IMR-90 (cell line): ENCODE measurements around the gene ATP1A2. TPM values are rescaled to one million over a fixed set of nuclear protein-coding genes. Genes with fewer than 3 reads are reported as not detected.

Experiments used
- ATAC-seq: fragments of 200-7000 bp; cut with Tn5 transposase; 2 replicates; pipeline ENCODE4 v1.9.1; 2020; ENCODE audit warnings: low read depth, mild to moderate bottlenecking, moderate library complexity
- BruUV-seq: library from RNA; stranded (reverse); fragments of 400-500 nt; replicated peaks from 2 replicates; lab custom pipeline; 2021; lab: Mats Ljungman, UMichigan
- CTCF ChIA-PET: fragments of 300-600 bp; formaldehyde crosslinking; extraction: SDS; loops from one replicate; lab custom pipeline; 2021; ENCODE audit warnings: antibody characterized with exemption; lab: Yijun Ruan, JAX
- POLR2A ChIA-PET: fragments of 300-600 bp; sonication (Branson Sonifier 250); formaldehyde crosslinking; loops from one replicate; lab custom pipeline; 2022; ENCODE audit warnings: antibody characterized with exemption; ENCODE audit not compliant: unreplicated experiment; lab: Charles Lee
- DNase-seq: peaks from one replicate; pipeline ENCODE4 v3.0.0; 2013
- H2AFZ ChIP-seq: replicated peaks from 2 replicates; pipeline ENCODE3; 2013; ENCODE audit warnings: low read length, mild to moderate bottlenecking; ENCODE audit not compliant: poor library complexity
- H2AK5ac ChIP-seq: 2 replicates; pipeline ENCODE4 v1.6.1; 2013; ENCODE audit warnings: low read depth, low read length, inconsistent platforms
- H2AK9ac ChIP-seq: replicated peaks from 2 replicates; pipeline ENCODE3; 2013; ENCODE audit warnings: mild to moderate bottlenecking, low read depth, low read length, moderate library complexity; ENCODE audit not compliant: poor library complexity
- H2BK120ac ChIP-seq: 2 replicates; pipeline ENCODE4 v1.6.1; 2013; ENCODE audit warnings: low read depth, low read length, inconsistent platforms
- H2BK15ac ChIP-seq: 3 replicates; pipeline ENCODE4 v1.6.1; 2013; ENCODE audit warnings: low read depth, low read length, inconsistent platforms
- H2BK20ac ChIP-seq: 2 replicates; pipeline ENCODE4 v1.6.1; 2013; ENCODE audit warnings: low read depth, mild to moderate bottlenecking, inconsistent platforms, low read length, moderate library complexity
- H2BK5ac ChIP-seq: 2 replicates; pipeline ENCODE4 v1.6.1; 2013; ENCODE audit warnings: mild to moderate bottlenecking, low read depth, low read length, inconsistent platforms; ENCODE audit not compliant: poor library complexity, severe bottlenecking
- H3K14ac ChIP-seq: replicated peaks from 2 replicates; pipeline ENCODE4 v1.6.1; 2013; ENCODE audit warnings: low read depth, low read length, inconsistent platforms
- H3K18ac ChIP-seq: 2 replicates; pipeline ENCODE4 v1.6.1; 2013; ENCODE audit warnings: low read depth, low read length, control low read depth
- H3K23ac ChIP-seq: 2 replicates; pipeline ENCODE4 v1.6.1; 2013; ENCODE audit warnings: low read depth, low read length, inconsistent platforms
- H3K27ac ChIP-seq: 2 replicates; pipeline ENCODE4 v1.5.1; 2013; ENCODE audit warnings: mild to moderate bottlenecking, control low read depth, low read length; ENCODE audit not compliant: insufficient read depth
- H3K27me3 ChIP-seq: 2 replicates; pipeline ENCODE4 v1.6.1; 2013; ENCODE audit warnings: low read length; ENCODE audit not compliant: control insufficient read depth, insufficient read depth
- H3K36me3 ChIP-seq: 2 replicates; pipeline ENCODE4 v1.6.1; 2013; ENCODE audit warnings: low read length, mixed read lengths; ENCODE audit not compliant: control insufficient read depth, insufficient read depth
- H3K4ac ChIP-seq: 2 replicates; pipeline ENCODE4 v1.6.1; 2013; ENCODE audit warnings: low read depth, low read length, inconsistent platforms
- H3K4me1 ChIP-seq: 2 replicates; pipeline ENCODE4 v1.6.1; 2013; ENCODE audit warnings: low read length, mixed read lengths; ENCODE audit not compliant: control insufficient read depth, insufficient read depth
- H3K4me2 ChIP-seq: 2 replicates; pipeline ENCODE4 v1.6.1; 2013; ENCODE audit warnings: low read depth, mild to moderate bottlenecking, control low read depth, low read length, moderate library complexity
- H3K4me3 ChIP-seq: 2 replicates; pipeline ENCODE4 v1.5.1; 2013; ENCODE audit warnings: low read depth, mild to moderate bottlenecking, control low read depth, low read length, moderate library complexity; ENCODE audit not compliant: insufficient read depth
- H3K56ac ChIP-seq: 2 replicates; pipeline ENCODE4 v1.6.1; 2013; ENCODE audit warnings: low read length, inconsistent platforms; ENCODE audit not compliant: insufficient read depth; ENCODE audit errors: extremely low read depth
- H3K79me1 ChIP-seq, 2 experiments: 2 replicates each; pipeline ENCODE4 v1.6.1; 2013; ENCODE audit warnings: low read length in 2 of 2, inconsistent platforms in 1 of 2, low read depth in 1 of 2
- H3K9ac ChIP-seq: 2 replicates; pipeline ENCODE4 v1.6.1; 2013; ENCODE audit warnings: low read depth, low read length, control low read depth
- H3K9me1 ChIP-seq: 2 replicates; pipeline ENCODE4 v1.6.1; 2013; ENCODE audit warnings: low read length, inconsistent platforms; ENCODE audit not compliant: insufficient read depth
- H3K9me3 ChIP-seq: 2 replicates; pipeline ENCODE4 v1.6.1; 2013; ENCODE audit warnings: low read length; ENCODE audit not compliant: control insufficient read depth, insufficient read depth
- H4K20me1 ChIP-seq: 2 replicates; pipeline ENCODE4 v1.6.1; 2013; ENCODE audit warnings: low read length, inconsistent platforms; ENCODE audit not compliant: insufficient read depth
- H4K5ac ChIP-seq: 2 replicates; pipeline ENCODE4 v1.6.1; 2013; ENCODE audit warnings: mild to moderate bottlenecking, low read depth, low read length, control low read depth
- H4K8ac ChIP-seq, 2 experiments: 2 replicates each; pipeline ENCODE4 v1.6.1; 2013; ENCODE audit warnings: low read depth in 2 of 2, low read length in 2 of 2, control low read depth in 1 of 2, inconsistent platforms in 1 of 2
- H4K91ac ChIP-seq: 2 replicates; pipeline ENCODE4 v1.6.1; 2013; ENCODE audit warnings: low read depth, low read length, inconsistent platforms; ENCODE audit not compliant: insufficient read depth
- BHLHE40 ChIP-seq: fragments of 150-350 bp; IDR thresholded peaks from 2 replicates; pipeline ENCODE4 v1.6.1; 2016; ENCODE audit warnings: mild to moderate bottlenecking, low read depth, low read length
- CEBPB ChIP-seq: IDR thresholded peaks from 2 replicates; pipeline ENCODE4 v1.6.1; 2012; ENCODE audit warnings: low read depth, low read length, improper control_type of control experiment
- CTCF ChIP-seq: conservative IDR thresholded peaks from 2 replicates; pipeline ENCODE4 v1.5.1; 2012; ENCODE audit warnings: mild to moderate bottlenecking, low read depth, low read length, improper control_type of control experiment
- FOS ChIP-seq: fragments of 150-350 bp; IDR thresholded peaks from 2 replicates; pipeline ENCODE4 v1.6.1; 2016; ENCODE audit warnings: low read depth, low read length
- MAZ ChIP-seq: IDR thresholded peaks from 2 replicates; pipeline ENCODE4 v1.6.1; 2012; ENCODE audit warnings: low read depth, mild to moderate bottlenecking, low read length, improper control_type of control experiment, moderate library complexity, borderline replicate concordance
- MXI1 ChIP-seq: IDR thresholded peaks from 2 replicates; pipeline ENCODE4 v1.6.1; 2012; ENCODE audit warnings: low read depth, mild to moderate bottlenecking, low read length, moderate library complexity, borderline replicate concordance
- POLR2A ChIP-seq: IDR thresholded peaks from 2 replicates; pipeline ENCODE4 v1.6.1; 2012; ENCODE audit warnings: mild to moderate bottlenecking, low read depth, low read length
- RAD21 ChIP-seq: IDR thresholded peaks from 2 replicates; pipeline ENCODE4 v1.6.1; 2012; ENCODE audit warnings: low read length, improper control_type of control experiment
- RCOR1 ChIP-seq: IDR thresholded peaks from 2 replicates; pipeline ENCODE4 v1.6.1; 2012; ENCODE audit warnings: mild to moderate bottlenecking, low read length, improper control_type of control experiment; ENCODE audit not compliant: insufficient replicate concordance
- SMC3 ChIP-seq: fragments of 150-350 bp; IDR thresholded peaks from 2 replicates; pipeline ENCODE4 v1.6.1; 2016; ENCODE audit warnings: low read depth, mild to moderate bottlenecking, antibody characterized with exemption, low read length, moderate library complexity
- WGBS, 2 experiments: methylation state at CpG; one replicate each; pipeline versions ENCODE4 v1.1.5 to v1.1.7; 2013; ENCODE audit warnings: missing lambda C conversion rate in 2 of 2; ENCODE audit not compliant: insufficient read length in 1 of 2; ENCODE audit errors: extremely low coverage in 2 of 2; 5-methylcytosine and 5-hydroxymethylcytosine counted together
- dilution Hi-C: fragments of 300-500 bp; cut with HindIII; formaldehyde crosslinking; loops from one replicate; pipeline ENCODE4 v1.14.3; 2018; ENCODE audit warnings: low sequenced_read_pairs; ENCODE audit not compliant: unreplicated experiment
- in situ Hi-C: fragments of 300-500 bp; cut with MboI; formaldehyde crosslinking; loops from 3 replicates; pipeline ENCODE4 v1.14.3; 2019; ENCODE audit warnings: low sequenced_read_pairs, inconsistent platforms, mixed read lengths
- intact Hi-C: fragments of 100-400 bp; cut with micrococcal nuclease; formaldehyde crosslinking; loops from 2 replicates; pipeline ENCODE4 v1.10.0; 2022
- polyA plus RNA-seq, 3 experiments: library from polyadenylated mRNA; depleted of rRNA; stranded (reverse); fragments of >200 nt; gene quantifications; 2 replicates each; pipeline ENCODE4 v1.2.3, GENCODE V29; 2012; ENCODE audit warnings: low replicate concordance in 1 of 3
- total RNA-seq: library from RNA; depleted of rRNA; stranded (reverse); fragments of >200 nt; gene quantifications from 2 replicates; pipeline ENCODE4 v1.2.3, GENCODE V29; 2012

Gene ATP1A2
- total and polyA plus RNA-seq, 2 of the 4 experiments (the other 2 are of a cell fraction), result under 0.01 to 0.15 TPM

GRCh38 chr1:160082487-160082886, 33.1 kb upstream of the ATP1A2 start:
- Histone ChIP-seq H4K91ac (no peak overlapping the region), H3K4me2 (no peak overlapping the region), H4K20me1 (no peaks in the 10 kb centered on the region), H3K9me1 (no peaks in the 10 kb centered on the region), H2AK9ac (no peak overlapping the region), H3K4me1 (peaks cover 3% of the 10 kb centered on the region; the same call in 1 of the 2 replicates), H2BK5ac (no peak overlapping the region), H3K79me1 (no peaks in the 10 kb centered on the region), H3K4ac (no peak overlapping the region), H3K18ac (no peak overlapping the region), H4K8ac (no peak overlapping the region), H2AFZ (no peak overlapping the region), H2BK120ac (no peak overlapping the region), H4K5ac (no peak overlapping the region), H3K4me3 (no peak overlapping the region), H2AK5ac (no peak overlapping the region), H2BK15ac (no peak overlapping the region), H3K27me3 (peaks cover 62% of the 10 kb centered on the region), H2BK20ac (no peak overlapping the region), H3K36me3 (no peaks in the 10 kb centered on the region), H3K9ac (no peak overlapping the region), H3K56ac (no peak overlapping the region), H3K27ac (no peak overlapping the region), H3K23ac (no peak overlapping the region), H3K14ac (no peak overlapping the region), H3K9me3 (no peaks in the 10 kb centered on the region; the same call in none of the 2 replicates)
- intact Hi-C loops (no loop called here), dilution Hi-C loops (no loop called here), in situ Hi-C loops (no loop called here)
- no CpG with 5 or more reads among the region's 2 CpGs for WGBS, 2 experiments
- no peak for TF ChIP-seq CEBPB
- no peak for TF ChIP-seq MXI1
- no peak for TF ChIP-seq CTCF
- no peak for TF ChIP-seq RCOR1
- no peak for TF ChIP-seq FOS
- no peak for TF ChIP-seq SMC3
- no peak for TF ChIP-seq POLR2A
- TF ChIP-seq BHLHE40, result no peak
- TF ChIP-seq MAZ, result no peak
- no peak for TF ChIP-seq RAD21
- CTCF ChIA-PET, result interaction anchor here (1.7 kb wide), 1 partner anchor 36 kb away, joined by 6 read pairs; no protein-coding TSS in a partner anchor
- ATAC-seq (no peak), DNase-seq (no peak)
- no TSS peak for BruUV-seq
- POLR2A ChIA-PET, result interaction anchor here (0.6 kb wide), 1 partner anchor 193 kb away, joined by 11 read pairs; no protein-coding TSS in a partner anchor
